Calu3 (cell line): ENCODE data around the gene PSMA4. TPM values are rescaled to one million over a fixed set of nuclear protein-coding genes. Genes with fewer than 3 reads are reported as not detected.

ENCODE experiments used
- Bru-seq: library from RNA; stranded (reverse); fragments of 400-500 nt; gene quantifications from one replicate; lab custom pipeline; 2021; lab: Mats Ljungman, UMichigan
- BruChase-seq, 2 experiments: library from RNA; stranded (reverse); fragments of 400-500 nt; gene quantifications; one replicate each; lab custom pipeline; 2021; lab: Mats Ljungman, UMichigan
- BruUV-seq: library from RNA; stranded (reverse); fragments of 400-500 nt; replicated peaks from 2 replicates; lab custom pipeline; 2021; lab: Mats Ljungman, UMichigan
- CTCF ChIA-PET: fragments of 300-600 bp; sonication (Branson Sonifier 250); formaldehyde crosslinking; loops from one replicate; lab custom pipeline; 2022; ENCODE audit warnings: antibody characterized with exemption; lab: Charles Lee
- DNase-seq: peaks from one replicate; pipeline ENCODE4 v3.0.0; 2022
- H3K27ac Mint-ChIP-seq: one replicate; pipeline ENCODE4 v1.8.0; 2022; ENCODE audit warnings: mixed read lengths; ENCODE audit not compliant: unreplicated experiment
- H3K27me3 Mint-ChIP-seq: one replicate; pipeline ENCODE4 v1.8.0; 2022; ENCODE audit warnings: mixed read lengths; ENCODE audit not compliant: unreplicated experiment
- H3K36me3 Mint-ChIP-seq: one replicate; pipeline ENCODE4 v1.8.0; 2022; ENCODE audit warnings: mild to moderate bottlenecking, moderate library complexity, mixed read lengths; ENCODE audit not compliant: insufficient read depth, unreplicated experiment
- H3K4me1 Mint-ChIP-seq: one replicate; pipeline ENCODE4 v1.8.0; 2022; ENCODE audit warnings: mild to moderate bottlenecking, low read depth, mixed read lengths; ENCODE audit not compliant: unreplicated experiment
- H3K4me3 Mint-ChIP-seq: one replicate; pipeline ENCODE4 v1.8.0; 2022; ENCODE audit warnings: mild to moderate bottlenecking, low read depth, moderate library complexity, mixed read lengths; ENCODE audit not compliant: unreplicated experiment
- H3K9me3 Mint-ChIP-seq: one replicate; pipeline ENCODE4 v1.8.0; 2022; ENCODE audit warnings: low read depth, mixed read lengths; ENCODE audit not compliant: unreplicated experiment
- intact Hi-C: fragments of 100-400 bp; cut with micrococcal nuclease; formaldehyde crosslinking; loops from one replicate; pipeline ENCODE4 v1.10.0; 2022; ENCODE audit not compliant: unreplicated experiment
- long read RNA-seq: library from polyadenylated mRNA; stranded (forward); transcript quantifications from one replicate; pipeline ENCODE4 v2.0.0, GENCODE V29; 2022
- total RNA-seq: library from RNA; stranded (reverse); gene quantifications from 2 replicates; pipeline ENCODE4 v1.2.3, GENCODE V29; 2022
- TF ChIP-seq, protein P1 (sequence below): fragments of 200-600 bp; IDR thresholded peaks from one replicate; pipeline ENCODE4 v1.8.0; 2022; ENCODE audit warnings: antibody characterized with exemption; ENCODE audit not compliant: unreplicated experiment

Gene PSMA4
- total RNA-seq (358 and 376 TPM in 2 replicates), Bru-seq, nascent RNA (percentile 93 among the genes with signal in this experiment), BruChase-seq, experiment 1, labeled RNA remaining after a 6-hour chase (percentile 98 among the genes with signal in this experiment), BruChase-seq, experiment 2, labeled RNA remaining after a 2-hour chase (percentile 94 among the genes with signal in this experiment)
- long read RNA-seq, full-length matches to known transcripts = 439 of 501 reads
- long read RNA-seq, partial matches to known transcripts = 22 of 501 reads
- long read RNA-seq, other reads (novel, unspliced or antisense) = 40 of 501 reads

- Mint-ChIP-seq H3K4me3 (peak within 1 kb of the TSS; percentile 79), H3K27ac (peak within 1 kb of the TSS; percentile 90), H3K36me3 (peaks cover 43% of the 10 kb centered on the region), H3K4me1 (peaks cover 15% of the 10 kb centered on the region), H3K27me3 (no peaks in the 10 kb centered on the region), H3K9me3 (no peaks in the 10 kb centered on the region)
- BruUV-seq = no TSS peak
- CTCF ChIA-PET = interaction anchor here (0.6 to 1.9 kb wide), 3 partner anchors 25 to 333 kb away, joined by 3 to 16 read pairs (median 3); partner anchors contain the start of gene CHRNA5
- peak; percentile 95 for DNase-seq
- intact Hi-C loops = no loop called here
- TF ChIP-seq, protein P1, sequence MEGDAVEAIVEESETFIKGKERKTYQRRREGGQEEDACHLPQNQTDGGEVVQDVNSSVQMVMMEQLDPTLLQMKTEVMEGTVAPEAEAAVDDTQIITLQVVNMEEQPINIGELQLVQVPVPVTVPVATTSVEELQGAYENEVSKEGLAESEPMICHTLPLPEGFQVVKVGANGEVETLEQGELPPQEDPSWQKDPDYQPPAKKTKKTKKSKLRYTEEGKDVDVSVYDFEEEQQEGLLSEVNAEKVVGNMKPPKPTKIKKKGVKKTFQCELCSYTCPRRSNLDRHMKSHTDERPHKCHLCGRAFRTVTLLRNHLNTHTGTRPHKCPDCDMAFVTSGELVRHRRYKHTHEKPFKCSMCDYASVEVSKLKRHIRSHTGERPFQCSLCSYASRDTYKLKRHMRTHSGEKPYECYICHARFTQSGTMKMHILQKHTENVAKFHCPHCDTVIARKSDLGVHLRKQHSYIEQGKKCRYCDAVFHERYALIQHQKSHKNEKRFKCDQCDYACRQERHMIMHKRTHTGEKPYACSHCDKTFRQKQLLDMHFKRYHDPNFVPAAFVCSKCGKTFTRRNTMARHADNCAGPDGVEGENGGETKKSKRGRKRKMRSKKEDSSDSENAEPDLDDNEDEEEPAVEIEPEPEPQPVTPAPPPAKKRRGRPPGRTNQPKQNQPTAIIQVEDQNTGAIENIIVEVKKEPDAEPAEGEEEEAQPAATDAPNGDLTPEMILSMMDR = no peak
Observed at GRCh38 chr15:78540141-78540870, at the start of gene PSMA4. TSS of gene PSMA4 (plus strand) at chr15:78540444. CDS start at chr15:78541928, 1,484 bp downstream.

DNA sequence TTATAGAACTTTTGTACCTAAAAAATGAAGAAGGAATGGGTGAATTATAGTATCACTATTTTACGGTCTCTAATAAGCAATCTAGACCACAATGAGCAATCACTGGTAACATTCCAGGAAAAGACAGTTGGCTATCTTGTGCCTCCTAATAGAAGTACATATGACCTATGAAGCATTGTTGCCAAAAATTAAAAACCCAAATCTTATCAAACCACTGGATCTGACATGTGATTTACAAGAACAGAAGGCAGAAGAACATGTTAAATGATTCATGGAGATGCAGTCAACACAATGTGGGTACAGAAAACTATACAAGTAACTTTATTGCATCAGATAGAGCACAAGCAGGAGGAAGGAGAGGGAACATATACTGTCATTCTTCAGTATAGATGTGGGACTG is 47.4 kb upstream of the PSMA4 start:
- no peak overlapping the region for H3K27ac Mint-ChIP-seq
- no peak overlapping the region for H3K4me3 Mint-ChIP-seq
- peaks cover 9% of the 10 kb centered on the region for H3K4me1 Mint-ChIP-seq
- H3K9me3 Mint-ChIP-seq = no peaks in the 10 kb centered on the region
- CTCF ChIA-PET = no interaction called here
- H3K27me3 Mint-ChIP-seq = no peaks in the 10 kb centered on the region
- intact Hi-C loops = no loop called here
- peaks cover 88% of the 10 kb centered on the region for H3K36me3 Mint-ChIP-seq
- no peak for DNase-seq
- TF ChIP-seq, protein P1 = no peak
- BruUV-seq = no TSS peak

DNA sequence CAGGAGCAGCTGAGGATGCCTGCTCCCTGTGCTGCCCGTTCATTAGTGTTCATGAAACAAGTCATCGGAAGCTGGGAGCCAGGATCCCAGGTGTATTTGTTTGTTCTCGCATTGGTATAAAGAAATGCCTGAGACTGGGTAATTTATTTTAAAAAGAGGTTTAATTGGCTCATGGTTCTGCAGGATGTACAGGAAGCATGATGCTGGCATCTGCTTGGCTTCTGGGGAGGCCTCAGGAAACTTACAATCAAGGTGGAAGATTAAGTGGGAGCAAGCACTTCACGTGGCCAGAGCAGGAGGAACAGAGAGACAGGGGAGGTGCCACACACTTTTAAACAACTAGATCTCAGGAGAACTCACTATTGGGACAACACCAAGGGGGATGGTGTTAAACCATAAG is 38.4 kb upstream of the PSMA4 start:
- intact Hi-C loops = no loop called here

GRCh38 chr15:78502641-78503040 is 37.6 kb upstream of the PSMA4 start:
- Mint-ChIP-seq H3K4me3 (no peak overlapping the region), H3K36me3 (peaks cover 47% of the 10 kb centered on the region), H3K4me1 (no peaks in the 10 kb centered on the region), H3K9me3 (peaks cover 5% of the 10 kb centered on the region), H3K27ac (no peak overlapping the region), H3K27me3 (no peaks in the 10 kb centered on the region)
- intact Hi-C loops = no loop called here
- no TSS peak for BruUV-seq
- DNase-seq = no peak
- CTCF ChIA-PET = interaction anchor here (0.6 kb wide), 1 partner anchor 24 kb away, joined by 3 read pairs; no protein-coding TSS in a partner anchor
- TF ChIP-seq, protein P1 = no peak

More for the DNA sequence above, 38.4 kb upstream of the PSMA4 start:
- no peak for DNase-seq
- no peaks in the 10 kb centered on the region for H3K27me3 Mint-ChIP-seq
- TF ChIP-seq, protein P1 = no peak
- H3K9me3 Mint-ChIP-seq = peaks cover 5% of the 10 kb centered on the region
- H3K36me3 Mint-ChIP-seq = peaks cover 47% of the 10 kb centered on the region
- H3K27ac Mint-ChIP-seq = no peak overlapping the region
- H3K4me1 Mint-ChIP-seq = no peaks in the 10 kb centered on the region
- BruUV-seq = no TSS peak
- H3K4me3 Mint-ChIP-seq = no peak overlapping the region
- CTCF ChIA-PET = interaction anchor here (0.6 kb wide), 1 partner anchor 37 kb away, joined by 3 read pairs; no protein-coding TSS in a partner anchor
